Medulla oblongata (tissue), 1 donor: ENCODE measurements around the gene RAB7A.

Experiments used
- DNase-seq: peaks from one replicate; pipeline ENCODE4 v3.0.0-alpha.2; 2015; ENCODE audit errors: extremely low spot score

Gene RAB7A

DNA sequence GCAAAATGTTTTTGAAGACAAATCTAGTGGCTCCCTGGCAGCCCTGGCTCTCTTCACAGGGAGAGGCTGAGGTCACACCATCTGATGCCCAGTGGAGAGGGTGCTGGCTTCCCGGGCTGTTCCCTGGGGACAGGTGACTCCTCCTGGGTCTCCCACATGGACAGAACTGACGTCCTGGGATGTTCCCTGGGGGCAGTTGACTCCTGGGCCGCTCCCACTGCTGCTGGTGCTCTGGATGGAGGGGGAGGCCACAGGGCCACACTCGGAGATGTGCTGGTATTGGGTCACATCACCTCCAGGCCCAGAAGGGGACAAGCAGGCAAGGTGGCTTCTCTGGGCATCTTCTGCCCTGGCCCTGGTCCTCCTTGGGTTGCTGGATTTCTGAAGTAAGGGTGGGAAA lies 125.6 kb downstream of the RAB7A start:
- no peak for DNase-seq

DNA sequence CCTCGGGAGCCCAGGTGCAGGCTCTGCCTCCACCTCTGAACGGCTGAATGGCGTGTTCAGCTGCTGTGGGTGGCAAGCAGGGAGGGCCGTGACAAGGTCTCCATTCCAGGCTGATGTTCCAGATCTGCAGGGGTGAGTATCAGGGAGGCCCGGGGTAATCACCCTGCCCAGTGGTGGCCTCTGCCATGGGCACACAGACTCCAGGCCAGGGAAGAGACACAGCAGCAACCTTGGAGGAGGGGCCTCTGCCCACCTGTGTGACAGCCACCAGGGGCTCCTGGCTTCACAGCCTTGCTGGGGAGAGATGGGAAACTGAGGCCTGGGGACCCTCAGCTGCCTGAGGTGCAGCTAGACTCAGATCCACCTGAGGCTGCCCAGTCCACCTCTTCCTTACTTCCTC lies 127.8 kb downstream of the RAB7A start:
- DNase-seq: no peak

DNA sequence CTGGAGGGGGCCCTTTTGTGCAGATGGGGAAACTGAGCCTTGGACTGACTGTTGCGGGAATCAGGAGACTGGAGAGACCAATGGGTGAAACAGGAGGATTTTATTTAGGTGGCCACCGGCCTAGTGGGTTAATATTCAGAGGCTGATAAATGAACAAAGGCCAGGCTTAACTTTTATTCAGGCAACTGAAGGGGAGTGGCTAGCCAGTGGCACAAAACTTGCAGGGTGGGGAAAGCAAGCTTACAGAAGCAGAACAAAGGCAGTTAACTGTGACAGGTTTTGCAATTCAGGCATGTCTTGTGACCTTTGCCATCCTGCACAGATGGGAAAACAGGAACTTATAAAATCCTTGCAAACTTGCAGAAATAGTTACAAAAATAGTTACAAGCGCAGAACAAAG lies 128.5 kb downstream of the RAB7A start:
- DNase-seq: no peak

DNA sequence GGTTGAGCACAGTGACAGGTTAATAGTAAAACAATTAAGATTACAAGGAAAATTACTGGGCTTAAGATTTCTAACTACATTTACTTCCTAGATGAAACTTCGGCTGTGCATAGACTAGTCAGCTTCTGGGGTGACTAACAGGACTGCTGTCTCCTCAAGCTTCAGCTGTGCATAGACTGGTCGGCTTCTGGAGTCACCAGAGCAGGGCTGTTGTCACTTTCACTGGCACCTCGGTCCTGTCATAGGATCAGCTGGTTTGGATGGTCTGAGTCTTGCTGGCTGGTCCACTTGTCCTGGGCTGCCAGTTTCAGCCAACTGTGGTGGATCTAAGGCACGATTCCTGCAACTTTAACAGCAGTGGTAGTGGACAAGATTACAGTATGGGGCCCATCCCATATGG lies 129.6 kb downstream of the RAB7A start:
- DNase-seq: no peak

DNA sequence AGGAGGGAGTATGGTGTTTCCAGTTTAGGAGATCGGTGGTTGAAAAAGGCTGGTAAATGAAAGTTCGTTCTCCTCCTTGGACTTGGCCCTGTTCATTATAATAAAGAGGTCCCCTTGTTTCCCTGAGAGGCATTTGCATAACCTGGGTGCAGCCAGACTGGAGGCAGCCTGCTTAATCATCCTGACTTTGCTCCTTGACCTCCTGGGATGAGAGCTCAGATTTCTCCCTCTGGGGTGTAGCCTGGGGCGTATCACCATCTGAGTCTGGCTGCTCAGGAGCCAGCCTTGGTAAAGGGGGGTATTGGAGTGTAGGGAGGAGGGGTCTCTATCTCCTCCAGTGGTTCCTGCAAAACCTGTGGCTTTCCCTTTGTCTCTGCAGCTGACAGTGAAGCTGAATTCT lies 132.2 kb downstream of the RAB7A start:
- DNase-seq: no peak

DNA sequence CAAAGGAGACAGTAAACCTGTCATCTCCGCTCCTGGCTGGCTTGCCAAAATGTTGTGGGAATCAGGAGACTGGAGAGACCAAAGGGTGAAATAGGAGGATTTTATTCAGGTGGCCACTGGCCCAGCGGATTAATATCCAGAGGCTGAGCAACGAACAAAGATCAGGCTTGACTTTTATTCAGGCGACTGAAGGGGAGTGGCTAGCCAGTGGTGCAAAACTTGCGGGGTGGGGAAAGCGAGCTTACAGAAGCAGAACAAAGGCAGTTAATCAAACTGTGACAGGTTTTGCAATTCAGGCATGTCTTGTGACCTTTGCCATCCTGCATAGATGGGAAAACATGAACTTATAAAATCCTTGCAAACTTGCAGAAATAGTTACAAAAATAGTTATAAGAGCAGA lies 133.6 kb downstream of the RAB7A start:
- DNase-seq: no peak

DNA sequence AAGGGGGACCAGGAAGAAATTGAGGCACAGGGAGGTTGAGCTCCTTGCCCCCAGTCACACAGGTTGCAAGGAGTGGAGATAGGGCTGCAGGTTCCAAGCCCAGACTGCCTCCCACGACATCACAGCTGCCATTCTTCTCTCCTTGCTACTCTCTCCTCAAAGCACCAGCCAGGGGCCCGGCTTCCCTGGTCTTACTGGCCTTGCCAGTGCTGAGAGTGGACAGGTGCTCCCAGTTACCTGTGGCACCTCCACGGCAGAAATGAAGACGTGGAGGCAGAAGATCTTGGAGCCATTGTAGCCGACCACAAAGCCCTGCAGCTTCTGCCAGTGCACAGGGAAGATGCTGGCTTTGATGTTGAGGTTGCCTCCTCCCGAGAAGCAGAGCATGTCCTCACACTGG lies 135.5 kb downstream of the RAB7A start:
- DNase-seq: no peak

DNA sequence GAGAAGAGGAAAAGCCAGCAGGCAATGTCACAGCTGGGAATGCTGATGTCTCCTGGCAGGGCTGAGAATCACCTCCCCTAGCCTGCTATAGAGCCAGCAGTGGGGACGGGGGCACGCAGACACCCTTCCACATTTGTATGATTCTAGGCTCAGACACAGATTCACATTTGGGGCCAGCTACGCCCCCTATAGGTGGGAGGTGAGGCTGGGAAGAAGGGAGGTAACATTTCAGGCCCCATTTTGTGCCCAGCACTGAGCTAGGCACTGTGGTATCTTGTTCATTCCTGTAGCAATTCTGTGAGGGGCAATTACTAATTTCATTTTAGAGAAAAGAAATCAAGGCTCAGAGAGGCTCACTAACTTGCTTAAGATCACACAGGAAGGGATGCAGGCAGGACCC lies 137.6 kb downstream of the RAB7A start:
- DNase-seq: no peak
